ENCODE measurements around the gene UCK2. TPM values are rescaled to one million over a fixed set of nuclear protein-coding genes. Genes with fewer than 3 reads are reported as not detected.

Gene UCK2
- total RNA-seq, 1 donor, result 97.6 TPM

DNA sequence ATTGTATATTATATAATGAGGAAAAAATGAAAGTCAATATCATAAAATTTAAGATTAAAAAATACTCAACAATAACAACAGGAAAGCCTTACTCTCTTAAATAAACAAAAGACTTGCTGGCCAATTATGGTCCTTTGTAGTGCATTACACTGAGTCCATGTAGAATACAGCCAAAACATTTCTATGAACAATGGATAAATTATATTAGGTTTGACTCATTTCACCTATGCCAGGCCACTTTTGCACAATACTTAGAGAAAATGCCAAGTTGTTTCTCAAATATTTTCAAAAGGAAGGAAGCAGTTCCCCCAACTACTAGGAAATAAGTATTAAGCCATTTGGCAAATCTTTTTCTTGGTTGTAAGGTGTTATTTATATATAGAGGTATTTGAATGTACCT, 19.8 kb upstream of the UCK2 start:
- H3K4me3 ChIP-seq (ENCODE audit: low read depth, low read length), result no peak overlapping the region
- DNase-seq (ENCODE audit: low read depth), result no peak
- no peak for TF ChIP-seq CTCF (IDR thresholded peaks at IDR 0.05; ENCODE audit: insufficient read depth, low read depth, low read length)

DNA sequence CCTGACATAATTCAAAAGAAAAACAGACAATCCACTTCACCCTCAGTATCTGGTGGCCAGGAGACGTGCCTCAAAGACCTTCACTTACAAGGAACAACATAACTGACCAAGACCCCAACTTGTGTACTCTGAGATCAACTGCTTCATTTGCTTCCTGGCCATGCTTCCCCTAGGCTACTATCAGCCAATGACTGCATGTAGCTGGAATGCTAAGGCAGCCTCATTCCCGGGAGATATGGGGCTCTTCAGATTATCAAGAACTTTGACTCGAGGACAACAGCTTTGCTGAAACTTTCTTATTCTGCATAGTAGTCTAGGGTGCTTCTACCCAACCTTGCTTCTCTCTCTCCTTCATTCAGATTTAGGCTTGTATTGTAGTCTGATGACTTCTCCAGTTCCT, 11.7 kb upstream of the UCK2 start:
- no peak for TF ChIP-seq CTCF (IDR thresholded peaks at IDR 0.05; ENCODE audit: insufficient read depth, low read depth, low read length)
- H3K4me3 ChIP-seq (ENCODE audit: low read depth, low read length), result no peak overlapping the region
- DNase-seq (ENCODE audit: low read depth), result peak; percentile 40

DNA sequence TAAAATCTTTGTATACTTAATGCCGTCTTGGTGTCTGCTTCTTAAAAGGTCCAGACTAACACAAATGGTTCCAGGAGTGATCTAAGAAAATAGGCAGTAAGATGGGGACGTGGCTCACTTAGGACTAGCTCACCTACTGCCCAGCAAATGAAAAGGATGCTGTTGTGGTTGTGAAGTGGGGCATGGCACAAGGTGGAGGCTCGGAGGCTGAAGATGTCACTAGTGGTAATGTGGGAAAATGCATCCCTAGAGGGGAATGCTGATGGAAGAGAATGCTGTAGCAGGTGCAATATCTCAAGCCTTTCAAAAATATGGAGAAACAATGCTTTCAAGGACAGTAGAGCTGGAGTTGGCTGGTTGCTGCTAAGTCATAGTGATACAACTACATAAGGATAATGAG, 11.3 kb upstream of the UCK2 start:
- TF ChIP-seq CTCF (IDR thresholded peaks at IDR 0.05; ENCODE audit: insufficient read depth, low read depth, low read length), result no peak
- H3K4me3 ChIP-seq (ENCODE audit: low read depth, low read length), result no peak overlapping the region
- DNase-seq (ENCODE audit: low read depth), result no peak

- TF ChIP-seq CTCF (IDR thresholded peaks at IDR 0.05; ENCODE audit: insufficient read depth, low read depth, low read length), result no peak
- no peak overlapping the region for H3K4me3 ChIP-seq (ENCODE audit: low read depth, low read length)
- DNase-seq (ENCODE audit: low read depth), result no peak
Observed at GRCh38 chr1:165816826-165817497, 10.5 kb upstream of the UCK2 start.

- no peak for DNase-seq (ENCODE audit: low read depth)
- no peak overlapping the region for H3K4me3 ChIP-seq (ENCODE audit: low read depth, low read length)
- no peak for TF ChIP-seq CTCF (IDR thresholded peaks at IDR 0.05; ENCODE audit: insufficient read depth, low read depth, low read length)
Observed at GRCh38 chr1:165823552-165824268, 3.7 kb upstream of the UCK2 start.

- no peak for TF ChIP-seq CTCF (IDR thresholded peaks at IDR 0.05; ENCODE audit: insufficient read depth, low read depth, low read length)
- DNase-seq (ENCODE audit: low read depth), result no peak
- H3K4me3 ChIP-seq (ENCODE audit: low read depth, low read length), result no peak overlapping the region
Observed at GRCh38 chr1:165824269-165824643, 3.2 kb upstream of the UCK2 start.

All from fibroblast of villous mesenchyme (primary cell).